NCI-H1048 (cell line): ENCODE measurements around the gene ZNF85.
"Not testable (repeated sequence)": the region's sequence is repeated elsewhere in the genome, so short reads cannot be mapped to it uniquely, and the experiment has no call there.

Experiments
- DNase-seq: peaks from one replicate; lab custom pipeline; 2025; lab: John Stamatoyannopoulos, UW

The ZNF85 gene

DNA sequence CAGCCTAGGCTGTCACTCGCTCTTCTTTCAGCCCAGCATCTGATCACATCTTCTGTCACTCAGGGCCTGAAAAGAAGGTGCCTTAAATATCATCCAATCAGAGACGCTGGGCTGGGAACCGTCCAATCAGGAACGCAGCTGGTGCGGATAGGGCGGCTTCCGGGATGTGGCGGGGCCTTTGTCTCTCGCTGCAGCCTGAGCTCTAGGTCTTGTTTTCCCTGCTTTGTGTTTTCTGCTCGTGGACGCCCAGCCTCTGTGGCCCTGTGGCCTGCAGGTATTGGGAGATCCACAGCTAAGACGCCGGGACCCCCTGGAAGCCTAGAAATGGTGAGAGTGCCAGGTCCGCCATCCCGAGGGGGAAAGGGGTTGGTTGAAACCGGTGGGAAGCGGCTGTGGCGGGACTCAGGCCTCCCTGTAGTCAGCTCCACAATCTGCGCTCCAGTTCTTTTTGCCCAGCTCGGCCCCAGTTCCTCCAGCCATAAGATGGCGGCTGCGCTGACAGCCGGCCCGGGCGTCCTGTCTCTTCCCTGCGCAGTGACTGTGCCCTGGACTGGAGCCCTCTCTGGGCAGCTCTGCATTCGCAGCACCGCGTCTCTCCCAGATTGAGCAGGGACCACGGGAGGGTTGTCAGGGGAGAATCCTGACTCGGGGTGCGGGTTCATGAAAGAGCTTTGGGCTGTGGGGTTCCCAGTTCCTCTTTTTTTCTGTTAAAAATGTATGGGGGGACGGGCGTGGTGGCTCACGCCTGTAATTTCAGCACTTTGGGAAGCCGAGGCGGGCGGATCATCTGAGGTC is at the start of gene ZNF85:
Gene ZNF85, plus strand, starts transcription at position 175 of the 795 bp plus-strand sequence. Its CDS starts 150 bp downstream, at position 325.
- no peak for DNase-seq

DNA sequence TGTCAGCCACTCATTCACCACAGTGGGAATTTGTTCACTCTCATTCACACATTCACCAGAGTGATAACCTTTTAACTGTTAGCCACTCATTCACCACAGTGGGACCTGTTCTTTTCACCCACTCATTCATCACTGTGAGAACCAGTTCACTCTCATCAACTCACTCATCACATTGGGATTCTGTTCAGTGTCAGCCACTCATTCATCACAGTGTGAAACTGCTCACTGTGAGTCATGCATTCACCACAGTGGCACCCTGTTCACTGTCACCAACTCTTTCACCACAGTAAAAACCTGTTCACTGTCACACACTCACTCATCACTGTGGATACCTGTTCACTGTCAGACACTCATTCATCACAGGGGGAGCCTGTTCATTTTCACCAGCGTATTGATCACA is 43.5 kb upstream of the ZNF85 start:
- DNase-seq: no peak

DNA sequence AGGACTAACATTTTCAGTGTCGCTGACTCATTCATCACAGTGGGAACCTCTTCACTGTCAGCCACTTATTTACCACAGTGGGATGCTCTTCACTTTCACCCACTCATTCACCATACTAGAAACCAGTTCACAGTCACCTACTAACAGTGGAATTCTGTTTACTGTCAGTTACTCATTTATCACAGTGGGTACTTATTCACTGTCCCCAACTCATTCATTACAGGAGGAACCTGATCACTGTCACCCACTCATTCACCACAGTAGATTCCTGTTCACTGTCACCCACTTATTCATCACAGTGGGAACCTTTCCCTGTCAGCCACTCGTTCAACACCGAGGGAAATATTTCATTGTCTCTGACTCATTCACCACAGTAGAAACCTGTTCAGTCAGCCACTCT is 10.1 kb upstream of the ZNF85 start:
- DNase-seq: no peak

DNA sequence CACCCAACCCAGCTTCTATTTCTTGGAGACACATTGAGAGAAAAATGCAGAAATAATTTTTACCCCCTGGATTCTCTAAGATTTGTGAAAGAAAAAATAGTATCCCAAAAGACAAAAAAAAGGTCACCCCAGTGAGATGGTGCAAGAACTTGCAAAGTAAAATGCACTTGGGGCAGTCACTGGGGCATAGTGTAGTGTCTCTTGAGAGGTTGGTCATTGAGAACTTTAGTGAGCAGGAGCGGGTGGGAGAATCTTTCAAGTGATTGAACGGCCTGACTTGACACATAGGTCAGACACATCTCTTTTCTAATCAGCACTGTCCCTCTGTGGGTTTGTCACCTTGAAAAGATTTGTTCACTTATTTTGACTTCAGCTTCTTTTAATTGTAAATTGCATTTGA is 2.4 kb downstream of the ZNF85 start:
- no peak for DNase-seq

DNA sequence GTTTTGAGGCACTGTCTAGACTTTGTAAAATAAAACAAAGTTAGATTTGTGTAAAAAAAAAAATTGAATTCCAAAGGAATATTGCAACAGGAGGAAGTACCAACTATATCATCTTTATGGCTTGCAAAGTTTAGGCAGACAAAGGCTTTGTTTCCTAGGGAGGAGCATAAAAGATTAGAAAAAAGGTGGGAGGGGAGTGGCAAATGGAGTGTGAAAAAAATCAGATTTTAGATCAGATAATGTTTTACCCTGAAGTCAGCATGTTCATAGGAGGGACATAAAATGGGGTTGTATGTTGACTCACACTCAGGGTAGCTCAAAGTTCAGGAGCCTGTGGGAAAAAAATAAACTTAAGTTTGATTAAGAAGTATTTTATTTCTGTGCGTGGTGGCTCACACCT is 3.7 kb downstream of the ZNF85 start:
- DNase-seq: no peak

DNA sequence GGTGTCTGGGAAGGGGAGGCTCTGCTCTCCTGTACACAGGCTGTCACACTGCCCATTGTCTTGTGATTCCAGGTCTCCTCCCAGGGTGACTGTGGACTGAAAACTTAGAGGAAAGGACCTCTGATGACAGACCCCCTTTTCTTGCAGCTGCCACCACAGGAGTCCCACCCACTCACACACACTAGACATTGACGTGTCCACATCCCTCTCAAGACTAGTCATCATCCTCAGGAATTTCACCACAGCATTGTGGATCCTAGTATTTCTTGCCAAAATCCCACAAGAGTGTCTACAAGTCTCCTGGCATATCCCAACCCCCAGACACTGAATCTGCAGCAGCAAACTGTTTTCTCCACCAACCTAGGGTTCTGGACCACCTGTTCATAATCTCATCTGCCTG is 5.3 kb downstream of the ZNF85 start:
- DNase-seq: no peak

DNA sequence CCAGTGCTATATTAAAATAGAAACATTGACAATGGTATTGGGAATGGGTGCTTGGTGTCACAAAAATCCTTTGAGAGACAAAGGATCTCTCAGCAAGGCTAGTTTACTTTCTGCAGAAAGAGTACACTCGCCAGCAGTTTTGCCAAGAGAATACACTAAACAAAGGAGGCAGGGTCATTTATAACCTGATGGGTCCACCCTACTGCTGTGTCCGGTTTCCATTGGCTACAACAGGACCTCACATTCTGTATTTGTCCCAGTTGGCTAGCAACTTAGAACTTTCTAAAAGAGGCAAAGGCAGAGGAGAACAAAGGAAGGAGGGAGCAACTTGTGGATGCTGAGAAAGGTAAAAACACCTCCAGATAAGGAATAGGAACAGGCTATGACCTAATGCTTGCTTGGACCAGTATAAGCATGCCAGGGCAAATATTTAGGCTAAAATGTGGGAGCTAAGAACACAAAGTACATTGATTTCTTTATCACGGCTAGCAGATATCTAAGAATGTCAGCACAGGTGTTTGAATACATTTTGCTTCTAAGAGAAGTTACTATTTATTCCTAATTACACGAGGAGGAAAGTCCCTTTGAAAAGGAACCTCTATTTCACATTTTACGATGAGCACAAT is 13.4 kb downstream of the ZNF85 start:
- not testable (repeated sequence) for DNase-seq

DNA sequence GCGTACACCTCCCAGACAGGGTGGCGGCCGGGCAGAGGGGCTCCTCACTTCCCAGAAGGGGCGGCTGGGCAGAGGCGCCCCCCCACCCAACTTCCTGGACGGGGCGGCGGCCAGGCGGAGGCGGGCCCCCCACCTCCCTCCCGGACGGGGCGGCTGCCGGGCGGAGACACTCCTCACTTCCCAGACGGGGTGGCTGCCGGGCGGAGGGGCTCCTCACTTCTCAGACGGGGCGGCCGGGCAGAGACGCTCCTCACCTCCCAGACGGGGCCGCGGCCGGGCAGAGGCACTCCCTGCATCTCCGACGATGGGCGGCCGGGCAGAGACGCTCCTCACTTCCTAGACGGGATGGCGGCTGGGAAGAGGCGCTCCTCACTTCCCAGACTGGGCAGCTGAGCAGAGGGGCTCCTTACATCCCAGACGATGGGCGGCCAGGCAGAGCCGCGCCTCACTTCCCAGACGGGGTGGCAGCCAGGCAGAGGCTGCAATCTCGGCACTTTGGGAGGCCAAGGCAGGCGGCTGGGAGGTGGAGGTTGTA is 29.6 kb downstream of the ZNF85 start:
- DNase-seq: not testable (repeated sequence)

DNA sequence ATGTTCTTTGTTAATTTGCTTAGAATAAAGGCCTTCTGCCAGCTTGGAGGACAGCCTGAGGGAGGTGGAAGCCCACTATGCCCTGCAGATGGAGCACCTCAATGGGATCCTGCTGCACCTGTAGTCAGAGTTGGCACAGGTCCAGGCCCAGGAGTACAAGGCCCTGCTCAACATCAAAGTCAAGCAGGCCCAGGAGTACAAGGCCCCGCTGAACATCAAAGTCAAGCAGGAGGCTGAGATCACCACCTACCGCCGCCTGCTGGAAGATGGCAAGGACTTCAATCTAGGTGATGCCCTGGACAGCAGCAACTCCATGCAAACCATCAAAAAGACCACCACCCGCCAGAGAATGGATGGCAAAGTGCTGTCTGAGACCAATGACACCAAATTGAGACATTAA is 41.7 kb downstream of the ZNF85 start:
- DNase-seq: no peak

DNA sequence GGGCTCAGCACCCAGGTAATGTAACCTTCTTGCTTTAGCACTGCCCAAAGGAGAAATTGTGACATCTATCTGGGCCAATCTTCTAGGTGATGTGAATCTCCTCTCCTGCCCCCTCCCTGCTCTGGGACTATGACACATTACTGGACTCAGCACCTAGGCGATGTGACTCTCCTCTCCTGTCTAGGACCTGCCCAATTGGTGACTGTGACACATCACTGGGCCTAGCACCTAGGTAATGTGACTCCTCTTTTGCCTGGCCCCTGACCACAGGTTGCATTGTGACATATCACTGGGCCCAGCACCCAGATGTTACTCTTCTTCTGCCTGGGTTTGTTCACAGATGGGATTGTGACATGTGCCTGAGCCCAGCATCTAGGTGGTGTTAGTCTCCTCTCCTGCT is 45.0 kb downstream of the ZNF85 start:
- DNase-seq: no peak

DNA sequence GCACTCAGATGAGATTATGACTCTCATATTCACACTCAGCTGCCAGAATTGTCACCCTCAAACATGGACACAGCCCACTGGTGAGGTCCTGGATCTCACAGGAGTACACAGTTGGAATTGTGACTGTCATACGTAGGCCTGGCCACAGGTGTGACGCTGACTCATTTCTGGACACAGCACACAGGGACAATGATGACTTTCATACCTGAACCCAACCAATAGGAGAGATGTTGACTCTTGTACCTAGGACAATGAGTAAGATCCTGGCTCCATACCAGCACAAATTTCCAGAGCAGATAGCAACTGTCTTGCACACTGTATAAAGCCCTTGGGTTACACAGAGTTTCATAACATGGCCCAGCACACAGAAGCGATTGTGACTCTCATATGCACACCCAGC is 46.4 kb downstream of the ZNF85 start:
- DNase-seq: no peak

DNA sequence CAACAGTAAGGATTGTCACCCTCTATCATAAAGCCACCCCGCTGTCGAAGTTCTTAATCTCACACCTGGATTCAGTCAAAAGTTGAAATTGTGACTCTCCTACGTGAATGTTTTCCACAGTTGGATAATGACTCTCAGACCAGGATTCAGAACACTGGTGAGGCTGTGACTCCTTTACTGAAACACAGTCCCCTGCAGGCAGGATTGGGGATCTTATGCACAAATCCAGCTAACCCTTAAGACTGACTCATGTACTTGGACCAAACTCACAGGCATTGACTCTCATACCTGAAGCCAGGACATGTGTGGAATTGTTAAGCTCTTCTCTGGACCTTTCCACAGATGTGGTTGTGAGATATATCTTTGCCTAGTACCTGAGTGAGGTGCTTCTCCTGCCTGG is 46.8 kb downstream of the ZNF85 start:
- no peak for DNase-seq

DNA sequence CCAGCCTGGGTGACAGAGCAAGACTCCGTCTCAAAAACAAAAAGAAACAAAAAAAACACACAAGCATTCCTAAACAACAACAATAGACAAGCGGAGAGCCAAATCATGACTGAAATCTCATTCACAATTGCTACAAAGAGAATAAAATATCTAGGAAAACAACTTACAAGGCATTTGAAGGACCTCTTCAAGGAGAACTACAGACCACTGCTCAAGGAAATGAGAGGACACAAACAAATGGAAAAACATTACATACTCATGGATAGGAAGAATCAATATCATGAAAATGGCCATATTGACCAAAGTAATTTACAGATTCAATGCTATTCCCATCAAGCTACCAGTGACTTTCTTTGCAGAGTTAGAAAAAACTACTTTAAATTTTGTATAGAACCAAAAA is 69.7 kb downstream of the ZNF85 start:
- DNase-seq: not testable (repeated sequence)

DNA sequence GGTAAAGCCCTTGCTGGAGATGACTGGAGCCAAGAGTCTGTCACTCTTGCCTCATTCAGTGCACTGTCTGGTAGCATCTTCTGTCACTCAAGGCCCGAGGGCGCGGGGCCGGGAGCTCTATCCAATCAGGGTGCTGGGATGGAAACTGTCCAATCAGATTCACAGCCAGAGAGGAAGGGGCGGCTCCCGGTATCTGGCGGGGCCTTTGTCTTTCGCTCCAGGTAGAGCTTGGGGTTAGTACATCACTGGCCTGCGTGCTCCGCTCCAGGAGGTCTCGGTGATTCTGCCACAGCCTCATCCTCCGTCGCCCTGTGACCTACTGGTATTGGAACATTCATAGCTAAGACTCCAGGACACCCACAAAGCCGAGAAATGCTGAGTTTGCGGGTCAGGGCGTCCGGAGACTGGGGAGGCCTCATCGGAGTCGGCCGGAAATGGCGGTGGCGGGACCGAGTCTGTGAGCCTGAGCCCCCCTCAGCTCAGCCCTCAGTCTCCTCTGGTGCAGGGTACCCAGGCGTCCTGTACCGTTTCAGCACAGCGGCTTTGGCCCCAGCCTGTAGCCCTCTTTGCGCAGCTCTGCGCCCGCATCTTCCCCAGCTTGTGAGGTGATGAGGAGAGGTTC is 76.8 kb downstream of the ZNF85 start:
- DNase-seq: no peak
